RWPE2 (cell line): Measurements from ENCODE around the gene TAOK3.
"Not testable (repeated sequence)": the region's sequence is repeated elsewhere in the genome, so short reads cannot be mapped to it uniquely, and the experiment has no call there.

Experiments used
- ATAC-seq: fragments of 200-7000 bp; cut with Tn5 transposase; 3 replicates; pipeline ENCODE4 v1.9.1; 2021; ENCODE audit warnings: low read depth
- DNase-seq: peaks from one replicate; pipeline ENCODE4 v3.0.0-alpha.2; 2020; ENCODE audit warnings: low spot score
- H3K27ac ChIP-seq: fragments of 450-650 bp; 2 replicates; pipeline ENCODE4 v1.5.1; 2017; ENCODE audit warnings: mild to moderate bottlenecking; ENCODE audit not compliant: poor library complexity, severe bottlenecking
- H3K27me3 ChIP-seq: fragments of 250-450 bp; sonication (Bioruptor Pico); 2 replicates; pipeline ENCODE4 v1.5.1; 2021; ENCODE audit warnings: mild to moderate bottlenecking, moderate library complexity; ENCODE audit not compliant: insufficient read depth, poor library complexity, severe bottlenecking
- H3K36me3 ChIP-seq: fragments of 250-450 bp; sonication (Bioruptor Pico); 2 replicates; pipeline ENCODE4 v1.5.1; 2020; ENCODE audit warnings: low read depth, mild to moderate bottlenecking, moderate library complexity
- H3K4me1 ChIP-seq: fragments of 250-450 bp; sonication (Bioruptor Pico); 2 replicates; pipeline ENCODE4 v1.5.1; 2021; ENCODE audit warnings: mild to moderate bottlenecking, moderate library complexity; ENCODE audit not compliant: insufficient read depth, poor library complexity, severe bottlenecking
- H3K4me3 ChIP-seq: fragments of 250-450 bp; sonication (Bioruptor Pico); 2 replicates; pipeline ENCODE4 v1.5.1; 2021; ENCODE audit warnings: mild to moderate bottlenecking, moderate library complexity; ENCODE audit not compliant: severe bottlenecking
- H3K9me3 ChIP-seq: fragments of 250-450 bp; sonication (Bioruptor Pico); 2 replicates; pipeline ENCODE4 v1.5.1; 2021; ENCODE audit warnings: mild to moderate bottlenecking, moderate library complexity; ENCODE audit not compliant: severe bottlenecking
- TF ChIP-seq, protein P1 (sequence below): fragments of 450-650 bp; IDR thresholded peaks from one replicate; pipeline ENCODE4 v1.5.1; 2017; ENCODE audit warnings: mild to moderate bottlenecking, moderate library complexity; ENCODE audit not compliant: poor library complexity, severe bottlenecking

Gene TAOK3

DNA sequence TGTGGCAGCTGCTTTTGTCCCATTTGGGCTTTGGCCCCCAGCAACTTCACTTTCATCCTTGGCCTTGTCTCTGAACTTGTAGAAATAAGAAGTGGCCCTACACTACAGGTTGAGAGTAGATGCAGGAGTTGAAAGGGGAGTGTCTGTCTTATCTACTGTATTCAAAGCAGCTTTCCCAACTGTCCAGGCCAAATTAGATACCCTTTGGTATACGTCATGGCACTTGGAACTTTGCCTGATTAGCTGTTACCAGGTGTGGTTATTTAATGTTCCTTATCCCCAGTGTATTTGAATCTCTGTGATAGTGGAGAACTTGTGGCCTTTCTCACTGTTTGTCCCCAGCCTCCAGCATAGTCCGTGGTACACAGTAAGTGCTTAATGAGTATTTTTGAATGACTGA is 37.1 kb upstream of the TAOK3 start:
- peaks cover 82% of the 10 kb centered on the region for H3K36me3 ChIP-seq
- ATAC-seq, result no peak
- H3K4me3 ChIP-seq, result no peak overlapping the region
- no peak for DNase-seq
- no peak overlapping the region for H3K27ac ChIP-seq
- no peaks in the 10 kb centered on the region for H3K9me3 ChIP-seq
- H3K27me3 ChIP-seq, result no peaks in the 10 kb centered on the region
- no peaks in the 10 kb centered on the region for H3K4me1 ChIP-seq
- TF ChIP-seq, protein P1, sequence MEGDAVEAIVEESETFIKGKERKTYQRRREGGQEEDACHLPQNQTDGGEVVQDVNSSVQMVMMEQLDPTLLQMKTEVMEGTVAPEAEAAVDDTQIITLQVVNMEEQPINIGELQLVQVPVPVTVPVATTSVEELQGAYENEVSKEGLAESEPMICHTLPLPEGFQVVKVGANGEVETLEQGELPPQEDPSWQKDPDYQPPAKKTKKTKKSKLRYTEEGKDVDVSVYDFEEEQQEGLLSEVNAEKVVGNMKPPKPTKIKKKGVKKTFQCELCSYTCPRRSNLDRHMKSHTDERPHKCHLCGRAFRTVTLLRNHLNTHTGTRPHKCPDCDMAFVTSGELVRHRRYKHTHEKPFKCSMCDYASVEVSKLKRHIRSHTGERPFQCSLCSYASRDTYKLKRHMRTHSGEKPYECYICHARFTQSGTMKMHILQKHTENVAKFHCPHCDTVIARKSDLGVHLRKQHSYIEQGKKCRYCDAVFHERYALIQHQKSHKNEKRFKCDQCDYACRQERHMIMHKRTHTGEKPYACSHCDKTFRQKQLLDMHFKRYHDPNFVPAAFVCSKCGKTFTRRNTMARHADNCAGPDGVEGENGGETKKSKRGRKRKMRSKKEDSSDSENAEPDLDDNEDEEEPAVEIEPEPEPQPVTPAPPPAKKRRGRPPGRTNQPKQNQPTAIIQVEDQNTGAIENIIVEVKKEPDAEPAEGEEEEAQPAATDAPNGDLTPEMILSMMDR, result no peak

DNA sequence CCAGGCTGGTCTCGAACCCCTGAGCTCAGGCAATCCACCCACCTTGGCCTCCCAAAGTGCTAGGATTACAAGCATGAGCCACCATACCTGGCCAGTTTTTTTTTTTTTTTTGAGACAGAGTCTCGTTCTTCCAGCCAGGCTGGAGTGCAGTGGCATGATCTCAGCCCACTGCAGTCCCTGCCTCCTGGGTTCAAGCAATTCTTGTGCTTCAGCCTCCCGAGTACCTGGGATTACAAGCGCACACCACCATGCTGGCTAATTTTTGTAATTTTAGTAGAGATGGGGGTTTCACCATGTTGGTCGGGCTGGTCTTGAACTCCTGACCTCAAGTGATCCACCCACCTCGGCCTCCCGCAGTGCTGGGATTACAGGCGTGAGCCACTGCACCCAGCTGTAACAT is 35.5 kb upstream of the TAOK3 start:
- not testable (repeated sequence) for DNase-seq, H3K9me3 ChIP-seq, H3K4me1 ChIP-seq, H3K27me3 ChIP-seq, ATAC-seq, H3K27ac ChIP-seq, H3K4me3 ChIP-seq
- peaks cover 83% of the 10 kb centered on the region for H3K36me3 ChIP-seq

DNA sequence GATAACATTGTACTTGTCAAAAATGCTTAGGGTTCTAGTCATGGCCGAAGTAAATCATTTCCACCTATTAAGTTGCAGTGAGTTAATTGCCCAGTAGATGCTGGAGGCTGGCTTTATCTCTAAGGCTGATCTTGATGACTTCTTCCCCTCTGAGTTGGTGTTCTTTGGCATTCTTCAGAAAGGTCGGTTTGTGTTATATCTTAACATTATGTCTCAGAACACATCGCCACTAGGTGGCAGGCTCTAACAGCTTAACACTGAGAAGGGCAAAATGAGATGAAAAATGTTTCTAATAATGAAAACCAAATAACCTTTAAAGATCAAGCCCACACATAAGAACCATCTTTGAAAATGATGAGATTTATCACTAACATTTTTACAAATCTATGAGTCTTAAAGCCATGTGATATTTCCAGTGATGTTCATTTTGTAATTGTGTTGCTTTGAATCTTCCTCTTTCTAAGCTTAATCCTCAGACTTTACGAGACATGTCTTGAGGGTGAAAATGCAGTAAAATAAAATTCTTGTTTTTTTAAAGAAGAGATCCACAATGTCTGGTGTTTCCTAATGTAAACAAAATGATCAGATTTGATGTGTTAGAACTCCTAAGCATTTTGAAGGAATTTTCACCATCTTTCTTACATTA is 32.3 kb upstream of the TAOK3 start:
- Histone ChIP-seq H3K4me1 (no peaks in the 10 kb centered on the region), H3K27me3 (no peaks in the 10 kb centered on the region), H3K9me3 (no peaks in the 10 kb centered on the region), H3K27ac (no peak overlapping the region), H3K36me3 (peaks cover 78% of the 10 kb centered on the region), H3K4me3 (no peak overlapping the region)
- TF ChIP-seq, protein P1, result peak; percentile 86
- DNase-seq (no peak), ATAC-seq (peak; percentile 70)

DNA sequence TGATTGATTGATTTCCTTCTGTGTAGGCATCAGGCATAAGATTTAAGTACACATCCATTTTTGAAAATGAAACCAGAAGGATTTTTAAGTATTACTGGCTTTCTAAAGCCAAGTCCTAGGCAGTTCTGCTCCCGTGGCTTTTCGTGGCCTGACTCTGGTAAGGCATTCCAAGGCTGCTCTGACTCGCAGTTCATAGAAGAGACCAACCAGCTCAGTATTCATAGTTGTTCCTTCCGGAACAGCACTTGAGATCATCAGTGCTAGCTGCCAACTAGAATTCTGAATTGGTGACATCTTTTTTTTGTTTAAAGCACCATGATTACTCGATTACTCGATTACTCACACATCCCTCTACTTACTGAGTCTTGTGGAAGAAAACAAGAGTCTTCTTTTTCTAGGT is 29.5 kb upstream of the TAOK3 start:
- Histone ChIP-seq H3K4me1 (no peaks in the 10 kb centered on the region), H3K27ac (no peak overlapping the region), H3K36me3 (peaks cover 72% of the 10 kb centered on the region), H3K27me3 (no peaks in the 10 kb centered on the region), H3K4me3 (no peak overlapping the region), H3K9me3 (no peaks in the 10 kb centered on the region)
- ATAC-seq, result no peak
- TF ChIP-seq, protein P1, result no peak
- DNase-seq, result no peak

DNA sequence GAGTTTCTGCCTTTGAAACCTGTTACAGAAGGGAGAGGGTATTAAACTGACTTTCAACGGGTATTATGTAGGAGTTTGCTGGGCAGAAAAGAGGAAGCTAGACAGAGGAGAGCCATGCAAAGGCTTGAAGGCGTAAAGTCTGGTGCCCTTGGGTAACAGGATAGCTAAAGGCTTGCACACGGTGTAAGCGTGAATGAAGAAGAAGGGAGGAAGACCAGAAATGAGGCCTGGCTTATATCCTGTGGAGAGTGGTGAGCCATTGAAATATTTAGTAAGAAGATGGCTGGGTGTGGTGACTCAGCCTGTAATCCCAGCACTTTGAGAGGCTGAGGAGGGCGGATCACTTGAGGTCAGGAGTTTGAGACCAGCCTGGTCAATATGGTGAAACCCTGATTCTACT is 26.2 kb upstream of the TAOK3 start:
- no peak overlapping the region for H3K4me3 ChIP-seq
- DNase-seq, result no peak
- TF ChIP-seq, protein P1, result no peak
- no peak overlapping the region for H3K27ac ChIP-seq
- ATAC-seq, result no peak
- peaks cover 68% of the 10 kb centered on the region for H3K36me3 ChIP-seq
- H3K27me3 ChIP-seq, result no peaks in the 10 kb centered on the region
- no peaks in the 10 kb centered on the region for H3K4me1 ChIP-seq
- no peaks in the 10 kb centered on the region for H3K9me3 ChIP-seq
